Astrocyte (in vitro differentiated cells and primary cell): ENCODE data around the gene FAM131C.

Experiments
- EZH2 ChIP-seq: IDR thresholded peaks from 2 replicates; pipeline ENCODE4 v1.6.1; 2012; ENCODE audit warnings: mild to moderate bottlenecking, low read length, inconsistent platforms; ENCODE audit not compliant: insufficient read depth
- TF ChIP-seq, protein P1 (sequence below): IDR thresholded peaks from 2 replicates; pipeline ENCODE4 v1.5.1; 2011; ENCODE audit warnings: low read depth, mild to moderate bottlenecking, inconsistent platforms, low read length, moderate library complexity; ENCODE audit not compliant: insufficient read depth

DNA sequence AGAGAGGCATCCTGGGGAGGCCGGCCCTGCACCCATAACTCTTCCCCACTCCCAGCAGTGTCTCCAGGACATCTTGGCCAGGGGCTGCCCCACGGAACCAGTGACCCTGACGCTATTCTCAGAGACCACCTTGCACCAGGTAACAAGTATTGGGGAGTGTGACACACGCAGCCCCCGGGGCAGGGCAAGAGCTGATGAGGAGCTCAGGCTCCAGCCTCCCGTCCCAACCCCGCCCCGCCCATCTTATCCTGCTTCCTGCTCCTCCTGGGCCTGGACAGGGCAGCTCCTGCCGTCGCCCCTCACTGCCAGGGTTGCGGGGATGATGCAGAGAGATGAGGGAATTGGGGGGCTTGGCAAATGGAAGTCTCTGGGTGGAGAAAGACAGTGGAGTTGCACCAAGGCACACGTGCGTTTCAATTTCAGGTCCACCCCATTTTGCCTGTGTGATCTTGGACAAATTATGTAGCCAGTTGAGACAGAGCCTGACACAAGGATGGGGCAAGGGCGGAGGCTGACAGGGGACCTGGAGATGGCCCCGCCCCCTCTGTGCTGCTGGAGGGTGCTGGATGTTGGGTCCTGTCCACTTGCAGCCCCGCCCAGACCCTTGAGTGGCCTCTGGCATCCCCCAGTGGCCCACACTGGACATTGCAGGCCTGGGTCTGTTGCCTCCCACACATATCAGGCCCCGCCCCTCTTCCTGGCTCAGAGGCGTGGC lies 40.9 kb downstream of the FAM131C start:
- TF ChIP-seq, protein P1, sequence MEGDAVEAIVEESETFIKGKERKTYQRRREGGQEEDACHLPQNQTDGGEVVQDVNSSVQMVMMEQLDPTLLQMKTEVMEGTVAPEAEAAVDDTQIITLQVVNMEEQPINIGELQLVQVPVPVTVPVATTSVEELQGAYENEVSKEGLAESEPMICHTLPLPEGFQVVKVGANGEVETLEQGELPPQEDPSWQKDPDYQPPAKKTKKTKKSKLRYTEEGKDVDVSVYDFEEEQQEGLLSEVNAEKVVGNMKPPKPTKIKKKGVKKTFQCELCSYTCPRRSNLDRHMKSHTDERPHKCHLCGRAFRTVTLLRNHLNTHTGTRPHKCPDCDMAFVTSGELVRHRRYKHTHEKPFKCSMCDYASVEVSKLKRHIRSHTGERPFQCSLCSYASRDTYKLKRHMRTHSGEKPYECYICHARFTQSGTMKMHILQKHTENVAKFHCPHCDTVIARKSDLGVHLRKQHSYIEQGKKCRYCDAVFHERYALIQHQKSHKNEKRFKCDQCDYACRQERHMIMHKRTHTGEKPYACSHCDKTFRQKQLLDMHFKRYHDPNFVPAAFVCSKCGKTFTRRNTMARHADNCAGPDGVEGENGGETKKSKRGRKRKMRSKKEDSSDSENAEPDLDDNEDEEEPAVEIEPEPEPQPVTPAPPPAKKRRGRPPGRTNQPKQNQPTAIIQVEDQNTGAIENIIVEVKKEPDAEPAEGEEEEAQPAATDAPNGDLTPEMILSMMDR = peak; percentile 77
- no peak for TF ChIP-seq EZH2
